Activated T-cell treated with anti-CD3 and anti-CD28 coated beads, Interleukin-2, amount 50 U/mL, for 24 hours (primary cell): Measurements from ENCODE around the gene GCDH.
A peak's percentile ranks its signal among the peaks of the same experiment; 100 is the strongest.

Experiments
- DNase-seq: peaks from one replicate; pipeline ENCODE4 v3.0.0-alpha.2; 2020
- H3K27ac Mint-ChIP-seq: 2 replicates; pipeline ENCODE4 v1.8.0; 2020; ENCODE audit warnings: mild to moderate bottlenecking, mixed read lengths
- H3K27me3 Mint-ChIP-seq: 2 replicates; pipeline ENCODE4 v1.8.0; 2020; ENCODE audit warnings: mixed read lengths
- H3K36me3 Mint-ChIP-seq: 2 replicates; pipeline ENCODE4 v1.8.0; 2020; ENCODE audit warnings: low read depth, mixed read lengths
- H3K4me1 Mint-ChIP-seq: 2 replicates; pipeline ENCODE4 v1.8.0; 2020; ENCODE audit warnings: low read depth, mixed read lengths
- H3K4me3 Mint-ChIP-seq: 2 replicates; pipeline ENCODE4 v1.8.0; 2020; ENCODE audit warnings: mild to moderate bottlenecking, moderate library complexity, mixed read lengths
- H3K9me3 Mint-ChIP-seq: 2 replicates; pipeline ENCODE4 v1.8.0; 2020; ENCODE audit warnings: mixed read lengths

The GCDH gene

DNA sequence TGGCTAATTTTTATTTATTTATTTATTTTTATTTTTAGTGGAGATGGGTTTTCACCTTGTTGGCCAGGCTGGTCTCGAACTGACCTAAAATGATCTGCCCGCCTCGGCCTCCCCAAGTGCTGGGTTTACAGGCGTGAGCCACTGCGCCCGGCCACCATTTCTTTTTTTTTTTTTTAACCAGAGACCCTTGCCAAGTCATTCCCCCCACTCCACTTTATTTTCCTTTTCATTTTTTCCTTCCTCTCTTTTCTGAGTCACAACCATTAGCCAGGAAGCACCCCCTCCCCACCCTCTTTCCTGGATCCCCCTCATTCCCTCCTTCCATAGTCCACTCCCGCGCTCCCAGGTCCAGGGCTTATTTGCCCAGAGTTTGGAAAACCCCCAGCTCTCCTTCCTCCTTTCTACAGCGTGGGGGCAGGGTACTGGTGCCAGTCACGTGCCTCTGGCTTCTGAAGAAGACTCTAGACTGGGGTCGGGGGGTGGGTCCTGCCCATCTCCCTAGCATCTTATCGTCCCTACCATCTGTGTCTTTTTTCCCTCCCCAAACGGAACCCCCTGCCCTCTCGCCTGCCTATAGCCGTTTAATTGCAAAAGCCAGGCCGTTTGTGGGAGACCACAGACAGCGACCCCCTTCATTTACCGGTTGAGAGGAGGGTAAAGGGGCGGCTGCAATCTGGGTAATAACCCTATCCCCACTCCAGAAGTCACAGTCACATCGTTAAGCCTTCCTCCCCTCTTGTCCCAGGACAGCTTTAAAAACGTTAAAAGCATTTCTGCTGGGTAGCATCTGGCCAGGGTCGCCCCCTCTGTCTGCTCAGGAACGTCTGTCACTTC lies 46.4 kb downstream of the GCDH start:
- DNase-seq: no peak
- H3K27me3 Mint-ChIP-seq: no peaks in the 10 kb centered on the region
- peaks cover 71% of the 10 kb centered on the region for H3K4me1 Mint-ChIP-seq
- H3K4me3 Mint-ChIP-seq: peak overlapping the region; percentile 98
- no peaks in the 10 kb centered on the region for H3K9me3 Mint-ChIP-seq
- H3K36me3 Mint-ChIP-seq: peaks cover 53% of the 10 kb centered on the region
- peak overlapping the region; percentile 96 for H3K27ac Mint-ChIP-seq

DNA sequence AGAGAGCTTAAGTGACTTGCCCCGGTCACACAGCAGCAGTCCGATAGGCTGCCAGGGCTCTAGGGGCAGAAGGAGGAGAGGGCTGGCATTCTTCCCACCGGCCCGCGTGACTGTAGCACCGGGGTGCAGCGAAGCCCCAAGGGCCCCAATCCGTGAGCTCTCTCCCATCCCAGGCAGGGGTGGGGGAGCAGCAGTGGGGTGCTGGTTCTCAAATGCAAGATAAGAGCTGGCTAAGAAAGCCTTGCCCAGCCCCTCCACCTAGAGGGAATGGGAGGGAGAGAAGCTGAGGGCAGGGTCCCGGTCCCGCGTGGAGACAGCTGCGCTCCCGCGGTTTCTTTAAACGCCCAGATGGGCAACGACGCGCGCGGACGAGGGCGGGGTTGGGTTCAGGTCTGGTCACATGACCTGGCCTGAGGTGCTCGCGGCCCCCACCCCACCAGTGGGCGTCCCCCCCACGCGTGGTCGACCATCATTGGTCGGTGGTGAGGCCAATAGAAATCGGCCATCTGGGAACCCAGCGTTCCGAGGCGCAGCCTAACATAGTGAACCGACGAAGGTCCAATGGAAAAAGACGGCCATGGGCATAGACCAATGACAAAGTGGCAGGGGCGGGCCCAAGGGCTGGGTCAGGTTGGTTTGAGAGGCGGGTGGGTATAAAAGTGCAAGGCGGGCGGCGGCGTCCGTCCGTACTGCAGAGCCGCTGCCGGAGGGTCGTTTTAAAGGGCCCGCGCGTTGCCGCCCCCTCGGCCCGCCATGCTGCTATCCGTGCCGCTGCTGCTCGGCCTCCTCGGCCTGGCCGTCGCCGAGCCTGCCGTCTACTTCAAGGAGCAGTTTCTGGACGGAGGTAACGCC lies 47.2 kb downstream of the GCDH start, which contains the start of gene CALR:
Gene CALR (plus strand): TSS at position 683 of the 852 bp plus-strand sequence. CDS start 71 bp downstream, at position 754.
- peak; percentile 99 for DNase-seq
- H3K4me1 Mint-ChIP-seq: peaks cover 70% of the 10 kb centered on the region

DNA sequence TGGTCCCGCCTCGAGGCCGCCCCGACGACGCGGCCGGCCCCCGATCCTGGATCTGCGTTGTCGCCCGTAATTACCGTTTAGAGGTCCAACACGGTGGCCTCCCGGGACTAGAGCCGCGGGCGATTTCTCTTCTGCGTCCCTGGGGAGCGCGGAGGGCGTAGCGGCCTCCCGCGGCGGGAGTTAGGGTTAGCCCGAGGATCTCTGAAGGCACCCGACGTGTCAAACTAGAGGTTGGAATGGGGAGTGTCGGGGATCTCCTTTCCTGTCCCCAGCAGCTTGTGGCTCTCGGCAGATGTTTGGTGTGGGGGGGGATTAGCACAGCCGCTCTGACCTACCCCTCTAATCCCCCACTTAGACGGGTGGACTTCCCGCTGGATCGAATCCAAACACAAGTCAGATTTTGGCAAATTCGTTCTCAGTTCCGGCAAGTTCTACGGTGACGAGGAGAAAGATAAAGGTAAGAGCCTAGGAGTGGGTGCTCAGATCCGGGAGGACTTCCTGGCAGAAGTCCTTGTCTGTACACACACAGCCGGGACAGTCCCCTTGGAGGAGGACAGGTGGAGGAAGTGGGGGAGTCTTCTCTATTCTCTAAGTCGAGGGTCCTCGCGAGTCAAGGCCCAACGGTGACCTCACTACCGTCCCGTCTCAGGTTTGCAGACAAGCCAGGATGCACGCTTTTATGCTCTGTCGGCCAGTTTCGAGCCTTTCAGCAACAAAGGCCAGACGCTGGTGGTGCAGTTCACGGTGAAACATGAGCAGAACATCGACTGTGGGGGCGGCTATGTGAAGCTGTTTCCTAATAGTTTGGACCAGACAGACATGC lies 48.0 kb downstream of the GCDH start:
- no peaks in the 10 kb centered on the region for H3K9me3 Mint-ChIP-seq
- H3K4me3 Mint-ChIP-seq: peak overlapping the region; percentile 98
- H3K27me3 Mint-ChIP-seq: no peaks in the 10 kb centered on the region
- peak overlapping the region; percentile 96 for H3K27ac Mint-ChIP-seq
- H3K4me1 Mint-ChIP-seq: peaks cover 74% of the 10 kb centered on the region
- DNase-seq: peak; percentile 68
- peaks cover 57% of the 10 kb centered on the region for H3K36me3 Mint-ChIP-seq

More for the DNA sequence above, 47.2 kb downstream of the GCDH start, which contains the start of gene CALR:
- H3K36me3 Mint-ChIP-seq: peaks cover 53% of the 10 kb centered on the region
- H3K27me3 Mint-ChIP-seq: no peaks in the 10 kb centered on the region
- H3K27ac Mint-ChIP-seq: peak within 1 kb of the TSS; percentile 96
- H3K4me3 Mint-ChIP-seq: peak within 1 kb of the TSS; percentile 98
- no peaks in the 10 kb centered on the region for H3K9me3 Mint-ChIP-seq

DNA sequence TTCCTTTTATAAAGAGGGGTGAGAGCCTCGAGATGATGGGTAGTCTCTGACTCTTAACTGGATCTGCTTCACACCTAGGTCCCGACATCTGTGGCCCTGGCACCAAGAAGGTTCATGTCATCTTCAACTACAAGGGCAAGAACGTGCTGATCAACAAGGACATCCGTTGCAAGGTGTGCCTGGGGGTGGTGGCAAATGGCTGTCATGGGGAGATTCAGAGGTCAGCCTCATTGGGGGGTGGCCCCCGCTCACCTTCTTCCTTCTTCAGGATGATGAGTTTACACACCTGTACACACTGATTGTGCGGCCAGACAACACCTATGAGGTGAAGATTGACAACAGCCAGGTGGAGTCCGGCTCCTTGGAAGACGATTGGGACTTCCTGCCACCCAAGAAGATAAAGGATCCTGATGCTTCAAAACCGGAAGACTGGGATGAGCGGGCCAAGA lies 49.0 kb downstream of the GCDH start:
- H3K36me3 Mint-ChIP-seq: peaks cover 67% of the 10 kb centered on the region
- DNase-seq: no peak
- H3K27me3 Mint-ChIP-seq: no peaks in the 10 kb centered on the region
- peaks cover 80% of the 10 kb centered on the region for H3K4me1 Mint-ChIP-seq
- H3K9me3 Mint-ChIP-seq: no peaks in the 10 kb centered on the region
- H3K27ac Mint-ChIP-seq: peak overlapping the region; percentile 96
- peak overlapping the region; percentile 98 for H3K4me3 Mint-ChIP-seq

DNA sequence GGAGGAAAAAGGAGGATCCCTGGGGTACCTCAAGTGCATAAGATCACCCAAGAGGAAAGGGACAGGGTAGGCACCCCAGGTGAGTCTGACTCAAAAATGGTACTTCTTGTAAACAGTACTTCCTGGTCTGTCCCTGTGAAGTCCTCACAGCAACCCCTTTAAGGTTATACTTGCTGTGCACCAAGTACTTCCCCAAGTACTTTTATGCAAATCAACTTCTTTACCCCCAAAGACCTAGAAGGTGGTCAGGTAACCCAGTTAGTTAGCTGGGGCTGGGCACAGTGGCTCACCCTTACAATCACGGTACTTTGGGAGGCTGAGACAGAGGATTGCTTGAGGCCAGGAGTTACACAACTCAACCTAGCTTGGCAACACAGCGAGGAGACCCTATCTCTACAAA lies 49.9 kb downstream of the GCDH start:
- H3K4me1 Mint-ChIP-seq: peaks cover 82% of the 10 kb centered on the region
- no peak for DNase-seq
- no peaks in the 10 kb centered on the region for H3K27me3 Mint-ChIP-seq
- H3K27ac Mint-ChIP-seq: peak overlapping the region; percentile 96
- H3K4me3 Mint-ChIP-seq: peak overlapping the region; percentile 98
- peaks cover 75% of the 10 kb centered on the region for H3K36me3 Mint-ChIP-seq
- H3K9me3 Mint-ChIP-seq: no peaks in the 10 kb centered on the region

DNA sequence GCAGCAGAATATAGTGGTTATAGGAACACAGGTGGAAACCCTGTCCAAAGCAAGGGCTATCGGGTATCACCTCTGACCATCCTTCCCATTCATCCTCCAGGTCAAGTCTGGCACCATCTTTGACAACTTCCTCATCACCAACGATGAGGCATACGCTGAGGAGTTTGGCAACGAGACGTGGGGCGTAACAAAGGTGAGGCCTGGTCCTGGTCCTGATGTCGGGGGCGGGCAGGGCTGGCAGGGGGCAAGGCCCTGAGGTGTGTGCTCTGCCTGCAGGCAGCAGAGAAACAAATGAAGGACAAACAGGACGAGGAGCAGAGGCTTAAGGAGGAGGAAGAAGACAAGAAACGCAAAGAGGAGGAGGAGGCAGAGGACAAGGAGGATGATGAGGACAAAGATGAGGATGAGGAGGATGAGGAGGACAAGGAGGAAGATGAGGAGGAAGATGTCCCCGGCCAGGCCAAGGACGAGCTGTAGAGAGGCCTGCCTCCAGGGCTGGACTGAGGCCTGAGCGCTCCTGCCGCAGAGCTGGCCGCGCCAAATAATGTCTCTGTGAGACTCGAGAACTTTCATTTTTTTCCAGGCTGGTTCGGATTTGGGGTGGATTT lies 52.6 kb downstream of the GCDH start:
- no peak for DNase-seq
- Mint-ChIP-seq H3K4me3 (peak overlapping the region; percentile 98), H3K27ac (peak overlapping the region; percentile 96), H3K36me3 (peaks cover 97% of the 10 kb centered on the region), H3K27me3 (no peaks in the 10 kb centered on the region), H3K9me3 (no peaks in the 10 kb centered on the region), H3K4me1 (peaks cover 87% of the 10 kb centered on the region)

DNA sequence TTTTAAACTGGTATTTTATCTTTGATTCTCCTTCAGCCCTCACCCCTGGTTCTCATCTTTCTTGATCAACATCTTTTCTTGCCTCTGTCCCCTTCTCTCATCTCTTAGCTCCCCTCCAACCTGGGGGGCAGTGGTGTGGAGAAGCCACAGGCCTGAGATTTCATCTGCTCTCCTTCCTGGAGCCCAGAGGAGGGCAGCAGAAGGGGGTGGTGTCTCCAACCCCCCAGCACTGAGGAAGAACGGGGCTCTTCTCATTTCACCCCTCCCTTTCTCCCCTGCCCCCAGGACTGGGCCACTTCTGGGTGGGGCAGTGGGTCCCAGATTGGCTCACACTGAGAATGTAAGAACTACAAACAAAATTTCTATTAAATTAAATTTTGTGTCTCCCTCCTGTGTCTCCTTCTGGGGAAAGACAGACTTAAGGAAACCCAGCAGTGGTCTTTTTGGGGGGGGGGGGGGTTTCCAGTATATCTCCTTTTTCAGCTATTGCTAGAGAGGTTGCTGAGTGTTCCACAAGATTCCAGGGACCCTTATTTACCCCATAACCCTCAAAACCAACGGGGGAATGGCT lies 53.2 kb downstream of the GCDH start:
- Mint-ChIP-seq H3K36me3 (peaks cover 97% of the 10 kb centered on the region), H3K4me3 (peak overlapping the region; percentile 92), H3K9me3 (no peaks in the 10 kb centered on the region), H3K27ac (peak overlapping the region; percentile 98), H3K27me3 (no peaks in the 10 kb centered on the region), H3K4me1 (peaks cover 83% of the 10 kb centered on the region)
- DNase-seq: no peak

DNA sequence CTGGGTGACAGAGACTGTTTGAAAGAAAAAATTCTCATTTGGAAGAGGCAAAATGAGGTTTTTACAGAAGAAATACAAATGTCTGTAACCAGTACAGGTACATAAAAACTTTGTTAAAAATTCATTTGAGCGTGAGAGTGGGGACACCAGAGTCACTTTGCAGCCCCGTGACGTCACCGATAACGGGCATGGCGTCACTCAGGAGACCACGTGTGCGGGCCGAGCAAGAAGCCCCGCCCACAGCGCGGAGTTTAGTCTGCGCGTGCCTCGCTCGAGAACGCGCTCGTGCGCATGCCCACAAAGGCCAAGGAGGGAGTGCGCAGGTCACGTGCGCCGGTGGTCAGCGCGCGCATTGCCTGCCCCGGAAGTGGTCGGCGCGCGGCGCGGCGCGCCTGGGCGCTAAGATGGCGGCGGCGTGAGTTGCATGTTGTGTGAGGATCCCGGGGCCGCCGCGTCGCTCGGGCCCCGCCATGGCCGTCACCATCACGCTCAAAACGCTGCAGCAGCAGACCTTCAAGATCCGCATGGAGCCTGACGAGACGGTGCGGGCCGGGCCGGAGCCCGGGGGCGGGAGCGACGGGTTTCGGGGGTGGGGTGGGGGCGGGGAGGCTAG lies 54.6 kb downstream of the GCDH start, which contains the start of gene RAD23A:
Gene RAD23A (plus strand): TSS at position 384 of the 613 bp plus-strand sequence. CDS start 87 bp downstream, at position 471.
- Mint-ChIP-seq H3K36me3 (peaks cover 97% of the 10 kb centered on the region), H3K9me3 (no peaks in the 10 kb centered on the region), H3K27ac (peak within 1 kb of the TSS; percentile 98), H3K4me1 (peaks cover 73% of the 10 kb centered on the region), H3K4me3 (peak within 1 kb of the TSS; percentile 92), H3K27me3 (no peaks in the 10 kb centered on the region)
- peak; percentile 99 for DNase-seq

DNA sequence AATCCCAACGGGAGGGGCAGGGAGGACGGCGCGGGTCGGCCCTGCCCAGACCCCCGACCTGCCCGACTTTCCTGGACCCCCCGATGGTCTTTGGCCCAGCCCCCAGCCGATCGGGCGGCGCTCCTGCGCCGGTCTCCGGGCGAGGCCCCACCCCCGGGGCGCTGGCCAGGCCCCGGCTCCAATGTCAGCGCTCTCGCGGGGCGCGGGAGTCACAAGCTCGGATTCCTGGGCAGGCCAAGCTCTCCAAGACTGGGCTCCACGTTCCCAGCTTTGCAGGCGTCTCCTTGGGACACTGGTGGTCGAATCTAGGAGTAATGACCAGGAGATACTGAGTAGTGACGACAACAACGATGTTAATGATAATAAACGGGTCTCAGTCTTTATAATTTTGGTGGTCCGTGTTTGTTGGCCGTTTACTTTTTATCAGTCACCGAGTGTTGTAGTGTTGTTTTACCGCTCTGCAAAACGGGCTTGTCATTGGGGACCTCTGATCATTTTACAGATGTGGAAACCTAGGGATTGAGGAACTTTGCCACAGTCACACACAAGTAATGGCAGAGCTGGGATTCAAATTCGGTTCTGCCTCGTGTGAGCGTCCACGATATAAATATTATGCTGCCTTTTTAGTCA lies 55.2 kb downstream of the GCDH start:
- H3K9me3 Mint-ChIP-seq: no peaks in the 10 kb centered on the region
- H3K36me3 Mint-ChIP-seq: peaks cover 97% of the 10 kb centered on the region
- DNase-seq: peak; percentile 80
- H3K4me3 Mint-ChIP-seq: peak overlapping the region; percentile 92
- no peaks in the 10 kb centered on the region for H3K27me3 Mint-ChIP-seq
- H3K27ac Mint-ChIP-seq: peak overlapping the region; percentile 98
- peaks cover 67% of the 10 kb centered on the region for H3K4me1 Mint-ChIP-seq

DNA sequence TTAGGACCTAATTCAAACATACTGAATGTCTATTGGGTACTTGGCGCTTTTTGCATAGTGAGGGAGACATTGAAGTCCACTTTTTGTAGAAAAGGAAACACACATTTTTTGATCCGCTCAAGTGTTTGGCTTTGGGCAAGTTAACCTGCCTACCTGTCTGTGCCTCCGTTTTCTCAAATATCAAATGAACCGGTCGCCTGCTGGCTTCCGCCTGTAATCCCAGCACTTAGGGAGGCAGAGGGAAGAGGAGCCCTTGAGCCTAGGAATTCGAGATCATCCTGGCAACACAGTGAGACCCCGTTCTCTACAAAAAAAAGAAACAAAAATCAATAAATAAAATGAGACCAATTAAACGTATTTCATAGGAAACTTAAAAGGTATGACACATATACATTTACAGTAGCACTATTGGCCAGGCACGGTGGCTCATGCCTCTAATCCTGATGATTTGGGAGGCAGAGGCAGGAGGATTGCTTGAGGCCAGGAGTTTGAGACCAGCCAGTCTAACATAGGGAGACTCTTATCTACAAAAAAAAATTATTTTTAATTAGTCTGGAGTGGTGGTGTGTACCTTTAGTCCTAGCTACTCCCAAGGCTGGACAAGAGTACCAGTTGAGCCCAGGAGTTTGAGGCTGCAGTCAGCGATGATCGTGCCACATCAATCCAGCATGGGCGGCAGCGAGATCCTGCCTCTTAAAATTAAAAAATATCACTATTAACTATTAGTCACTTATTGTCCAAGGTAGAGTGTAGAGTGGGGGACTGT lies 56.0 kb downstream of the GCDH start:
- DNase-seq: no peak
- peak overlapping the region; percentile 98 for H3K27ac Mint-ChIP-seq
- no peaks in the 10 kb centered on the region for H3K27me3 Mint-ChIP-seq
- H3K9me3 Mint-ChIP-seq: no peaks in the 10 kb centered on the region
- peaks cover 97% of the 10 kb centered on the region for H3K36me3 Mint-ChIP-seq
- peaks cover 61% of the 10 kb centered on the region for H3K4me1 Mint-ChIP-seq
- peak overlapping the region; percentile 92 for H3K4me3 Mint-ChIP-seq

DNA sequence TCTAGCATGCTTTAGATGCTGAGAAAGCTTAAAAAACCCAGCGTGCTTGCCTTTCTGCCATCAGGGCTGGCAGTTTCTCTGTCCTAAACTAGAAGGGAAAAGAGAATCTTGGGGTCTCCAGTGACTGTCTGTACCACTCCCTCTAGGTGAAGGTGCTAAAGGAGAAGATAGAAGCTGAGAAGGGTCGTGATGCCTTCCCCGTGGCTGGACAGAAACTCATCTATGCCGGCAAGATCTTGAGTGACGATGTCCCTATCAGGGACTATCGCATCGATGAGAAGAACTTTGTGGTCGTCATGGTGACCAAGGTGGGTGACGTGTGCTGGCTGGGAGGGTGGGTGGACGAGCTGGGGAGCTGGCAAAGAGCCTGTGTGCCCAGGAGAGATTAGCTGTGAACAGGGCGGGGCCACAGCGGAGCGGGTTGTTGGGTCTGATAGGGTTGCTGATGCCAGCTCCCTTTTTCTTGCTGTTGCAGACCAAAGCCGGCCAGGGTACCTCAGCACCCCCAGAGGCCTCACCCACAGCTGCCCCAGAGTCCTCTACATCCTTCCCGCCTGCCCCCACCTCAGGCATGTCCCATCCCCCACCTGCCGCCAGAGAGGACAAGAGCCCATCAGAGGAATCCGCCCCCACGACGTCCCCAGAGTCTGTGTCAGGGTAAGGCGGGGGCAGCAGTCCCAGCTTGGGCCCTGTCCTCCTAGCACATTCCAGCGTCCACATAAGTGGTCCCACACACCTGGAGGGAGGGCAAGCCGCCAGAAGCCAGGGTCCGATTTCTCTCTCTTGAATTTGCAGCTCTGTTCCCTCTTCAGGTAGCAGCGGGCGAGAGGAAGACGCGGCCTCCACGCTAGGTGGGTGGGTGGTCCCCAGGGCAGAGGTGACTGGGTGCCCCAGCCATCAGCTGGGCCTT lies 57.0 kb downstream of the GCDH start:
- Mint-ChIP-seq H3K27me3 (no peaks in the 10 kb centered on the region), H3K27ac (peak overlapping the region; percentile 98), H3K9me3 (no peaks in the 10 kb centered on the region), H3K36me3 (peaks cover 96% of the 10 kb centered on the region), H3K4me3 (peak overlapping the region; percentile 92), H3K4me1 (peaks cover 57% of the 10 kb centered on the region)
- DNase-seq: peak; percentile 30
